Stimulated activated CD8-positive, alpha-beta memory T cell treated with anti-CD3 and anti-CD28 coated beads, Interleukin-4, amount 100 ng/mL, for 4 hours (primary cell): ENCODE results near the gene DOK7.

ENCODE experiments used
- DNase-seq, 2 donors: peaks; one replicate each; pipeline ENCODE4 v3.0.0-alpha.2; 2020; ENCODE audit warnings: low read depth in 2 of 2, low spot score in 1 of 2

DOK7 gene

GRCh38 chr4:3462790-3463415 is at the start of gene DOK7:
TSS of gene DOK7 (plus strand) at chr4:3463306. CDS start at chr4:3463376, 70 bp downstream.
- DNase-seq: no peak

- no peak for DNase-seq
These were observed 49.3 kb upstream of the DOK7 start for GRCh38 chr4:3413675-3414420.

- no peak for DNase-seq
These were observed 48.5 kb upstream of the DOK7 start for GRCh38 chr4:3414421-3415279.

GRCh38 chr4:3415471-3416141 is 47.5 kb upstream of the DOK7 start:
- no peak for DNase-seq

- no peak for DNase-seq
These were observed 46.8 kb upstream of the DOK7 start for GRCh38 chr4:3416270-3416669.

GRCh38 chr4:3416821-3417221 is 46.3 kb upstream of the DOK7 start:
- no peak for DNase-seq

- DNase-seq: no peak
These were observed 45.7 kb upstream of the DOK7 start for GRCh38 chr4:3417448-3417847.

GRCh38 chr4:3418029-3418762 is 44.9 kb upstream of the DOK7 start:
- no peak for DNase-seq

- DNase-seq: no peak
These were observed 43.1 kb upstream of the DOK7 start for GRCh38 chr4:3419836-3420605.

GRCh38 chr4:3420606-3420955 is 42.5 kb upstream of the DOK7 start:
- DNase-seq: no peak

- no peak for DNase-seq
These were observed 42.1 kb upstream of the DOK7 start for GRCh38 chr4:3420956-3421355.

GRCh38 chr4:3421470-3421869 is 41.6 kb upstream of the DOK7 start:
- no peak for DNase-seq

- DNase-seq: no peak
These were observed 40.8 kb upstream of the DOK7 start for GRCh38 chr4:3422241-3422801.

- DNase-seq: no peak
These were observed 40.3 kb upstream of the DOK7 start for GRCh38 chr4:3422808-3423297.

GRCh38 chr4:3423406-3423805 is 39.7 kb upstream of the DOK7 start:
- DNase-seq: no peak

GRCh38 chr4:3423952-3424351 is 39.2 kb upstream of the DOK7 start:
- DNase-seq: no peak

GRCh38 chr4:3424522-3425095 is 38.5 kb upstream of the DOK7 start:
- no peak for DNase-seq

GRCh38 chr4:3426465-3427133 is 36.5 kb upstream of the DOK7 start:
- no peak for DNase-seq

GRCh38 chr4:3427134-3427476 is 36.0 kb upstream of the DOK7 start:
- DNase-seq: no peak
